K562 (cell line): Measurements from ENCODE around the gene WNK2. TPM values are rescaled to one million over a fixed set of nuclear protein-coding genes. Genes with fewer than 3 reads are reported as not detected.

Experiments
- ATAC-seq: fragments of 200-7000 bp; cut with Tn5 transposase; 3 replicates; pipeline ENCODE4 v1.9.1; 2020; ENCODE audit warnings: moderate library complexity
- BruUV-seq: library from RNA; stranded (reverse); fragments of 400-500 nt; replicated peaks from 2 replicates; lab custom pipeline; 2021; lab: Mats Ljungman, UMichigan
- CTCF ChIA-PET: fragments of 300-600 bp; formaldehyde crosslinking; extraction: SDS; loops from one replicate; lab custom pipeline; 2021; ENCODE audit warnings: low intra/inter-chr PET ratio; lab: Yijun Ruan, JAX
- POLR2A ChIA-PET: fragments of 300-600, 350-650 bp; sonication (Branson Sonifier 250); formaldehyde crosslinking; extraction: SDS; loops from one replicate; lab custom pipeline; 2021; ENCODE audit warnings: antibody characterized with exemption, inconsistent platforms; lab: Yijun Ruan, JAX
- DNase-seq, 4 experiments: peaks; one replicate each; pipeline versions ENCODE4 v3.0.0 to v3.0.0-alpha.2; 2011 to 2018; ENCODE audit warnings: low spot score in 3 of 4, mixed read lengths in 3 of 4; ENCODE audit errors: extremely low read depth in 1 of 4
- FAIRE-seq: peaks from 2 replicates; lab custom pipeline; 2011; peaks lifted over from hg19 to GRCh38; lab: Jason Lieb, UNC
- H2AFZ ChIP-seq: 2 replicates; pipeline ENCODE4 v1.6.0; 2011; ENCODE audit warnings: low read depth, low read length, control low read depth, inconsistent platforms
- H3K27ac ChIP-seq: fragments of 200-600 bp; 3 replicates; pipeline ENCODE4 v1.8.0; 2011; ENCODE audit warnings: low read depth, mild to moderate bottlenecking, control low read depth, inconsistent platforms, low read length, moderate library complexity, mixed read lengths; ENCODE audit errors: extremely low read depth
- H3K27me3 ChIP-seq, 2 experiments: fragments of 300-600 bp in 1 of 2; 2 replicates in 1 of 2; 3 replicates in 1 of 2; pipeline versions ENCODE4 v1.6.0 to v1.8.0; 2011; ENCODE audit warnings: inconsistent platforms in 2 of 2, low read length in 2 of 2, mild to moderate bottlenecking in 1 of 2, mixed read lengths in 1 of 2, moderate library complexity in 1 of 2; ENCODE audit not compliant: control insufficient read depth in 2 of 2, insufficient read depth in 2 of 2
- H3K36me3 ChIP-seq: fragments of 300-600 bp; 3 replicates; pipeline ENCODE4 v1.8.0; 2011; ENCODE audit warnings: mild to moderate bottlenecking, low read length, inconsistent platforms; ENCODE audit not compliant: control insufficient read depth, insufficient read depth
- H3K4me1 ChIP-seq, 2 experiments: fragments of 200-600 bp in 1 of 2; replicated peaks in 1 of 2; 2 replicates in 1 of 2; 3 replicates in 1 of 2; pipeline versions ENCODE4 v1.5.1 to v1.8.0; 2011; ENCODE audit warnings: inconsistent platforms in 2 of 2, low read length in 2 of 2, mild to moderate bottlenecking in 1 of 2, mixed read lengths in 1 of 2, moderate library complexity in 1 of 2; ENCODE audit not compliant: control insufficient read depth in 2 of 2, insufficient read depth in 2 of 2
- H3K4me2 ChIP-seq: 2 replicates; pipeline ENCODE4 v1.6.1; 2011; ENCODE audit warnings: low read length, control low read depth, inconsistent platforms, mixed read lengths; ENCODE audit not compliant: insufficient read depth
- H3K4me3 ChIP-seq: fragments of 200-600 bp; sonication (generic), shearing (Covaris generic); 2 replicates; pipeline ENCODE4 v1.5.1; 2016; ENCODE audit warnings: control low read depth, inconsistent platforms
- H3K79me2 ChIP-seq: fragments of 200-600 bp; 3 replicates; pipeline ENCODE4 v1.8.0; 2011; ENCODE audit warnings: low read length, inconsistent platforms; ENCODE audit not compliant: control insufficient read depth, insufficient read depth
- H3K9ac ChIP-seq, 2 experiments: 2 replicates each; pipeline versions ENCODE4 v1.6.0 to v1.6.1; 2011; ENCODE audit warnings: low read depth in 2 of 2, low read length in 2 of 2, control low read depth in 1 of 2, inconsistent platforms in 1 of 2, mild to moderate bottlenecking in 1 of 2, mixed read lengths in 1 of 2; ENCODE audit not compliant: insufficient read depth in 1 of 2
- H3K9me1 ChIP-seq: one replicate; pipeline ENCODE4 v1.6.0; 2011; ENCODE audit warnings: inconsistent platforms, mild to moderate bottlenecking, low read length, moderate library complexity; ENCODE audit not compliant: control insufficient read depth, insufficient read depth
- H3K9me3 ChIP-seq: replicated peaks from 2 replicates; pipeline ENCODE4 v1.5.1; 2011; ENCODE audit warnings: low read depth, low read length, inconsistent platforms; ENCODE audit not compliant: control insufficient read depth, insufficient read depth
- H4K20me1 ChIP-seq: replicated peaks from 2 replicates; pipeline ENCODE4 v1.6.1; 2011; ENCODE audit warnings: low read length, inconsistent platforms, mixed read lengths; ENCODE audit not compliant: control insufficient read depth, insufficient read depth
- BACH1 ChIP-seq: fragments of 200-800 bp; sonication (Bioruptor generic); IDR thresholded peaks from 2 replicates; pipeline ENCODE4 v1.6.1; 2016; ENCODE audit warnings: missing genetic modification characterization, missing compliant biosample characterization
- GATAD2A ChIP-seq: fragments of 450-650 bp; IDR thresholded peaks from 2 replicates; pipeline ENCODE4 v1.6.1; 2017
- MTA3 ChIP-seq: fragments of 450-650 bp; formaldehyde crosslinking; IDR thresholded peaks from 2 replicates; pipeline ENCODE4 v1.6.1; 2017; ENCODE audit warnings: mild to moderate bottlenecking, borderline replicate concordance
- NR3C1 ChIP-seq: sonication (generic); formaldehyde crosslinking; IDR thresholded peaks from 2 replicates; pipeline ENCODE4 v1.8.1; 2022; ENCODE audit warnings: missing genetic modification reagents
- PBX2 ChIP-seq, 2 experiments: IDR thresholded peaks in 1 of 2; conservative IDR thresholded peaks in 1 of 2; 2 replicates each; pipeline ENCODE4 v1.6.1; 2016; ENCODE audit warnings: low read depth in 2 of 2, mild to moderate bottlenecking in 1 of 2, missing compliant biosample characterization in 1 of 2, missing genetic modification characterization in 1 of 2, moderate library complexity in 1 of 2
- PKNOX1 ChIP-seq: fragments of 450-650 bp; IDR thresholded peaks from 2 replicates; pipeline ENCODE4 v1.6.1; 2016
- RUNX1 ChIP-seq: sonication (generic); IDR thresholded peaks from 2 replicates; pipeline ENCODE4 v1.6.1; 2016; ENCODE audit warnings: antibody characterized with exemption, low read depth
- TAF1 ChIP-seq: IDR thresholded peaks from 2 replicates; pipeline ENCODE4 v1.6.1; 2011; ENCODE audit warnings: mild to moderate bottlenecking, low read length, moderate library complexity; ENCODE audit not compliant: insufficient read depth, control insufficient read depth, severe bottlenecking; ENCODE audit errors: extremely low read depth
- ZNF41 ChIP-seq: fragments of 250-450 bp; sonication (Bioruptor Pico); conservative IDR thresholded peaks from 2 replicates; pipeline ENCODE4 v1.4.0; 2020; ENCODE audit warnings: mild to moderate bottlenecking
- ZNF583 ChIP-seq: fragments of 250-450 bp; sonication (Bioruptor Pico); IDR thresholded peaks from 2 replicates; pipeline ENCODE4 v1.4.0; 2020
- ZNF780A ChIP-seq: fragments of 250-450 bp; sonication (Bioruptor Pico); IDR thresholded peaks from 2 replicates; pipeline ENCODE4 v1.5.0; 2021; ENCODE audit warnings: mild to moderate bottlenecking
- WGBS: fragments of 100-300 bp; shearing (Covaris generic); methylation state at CpG from one replicate; pipeline ENCODE4 v1.1.6; 2016; ENCODE audit warnings: low coverage, mixed read lengths; ENCODE audit not compliant: insufficient coverage; ENCODE audit errors: missing lambda C conversion rate; 5-methylcytosine and 5-hydroxymethylcytosine counted together
- in situ Hi-C: fragments of 300-500 bp; cut with MboI; formaldehyde crosslinking; loops from 4 replicates; pipeline ENCODE4 v1.15.0; 2018; ENCODE audit warnings: inconsistent platforms, mixed read lengths
- intact Hi-C: fragments of 100-400 bp; cut with micrococcal nuclease; formaldehyde crosslinking; loops from 2 replicates; pipeline ENCODE4 v1.14.2; 2022
- polyA plus RNA-seq, 8 experiments: library from polyadenylated mRNA; depleted of rRNA in 4 of 8; stranded (reverse) in 5 of 8; unstranded in 3 of 8; fragments of >200 nt; fragmentation: Nextera tagmentation in 2 of 8; fragmentation: Illumina TruSeq in 1 of 8; extraction: Ambion mirVana in 2 of 8; extraction: Trizol in 1 of 8; gene quantifications; 2 replicates each; pipeline versions ENCODE4 v1.2.1 to v1.2.3, GENCODE V29; 2011 to 2014; ENCODE audit warnings: inconsistent platforms in 1 of 8, missing spikeins in 1 of 8
- total RNA-seq, 7 experiments: library from RNA; depleted of rRNA in 6 of 7; stranded (reverse); fragments of >200 nt in 6 of 7; fragmentation: Illumina TruSeq in 2 of 7; extraction: Trizol in 2 of 7; gene quantifications; 2 replicates each; pipeline versions ENCODE4 v1.2.1 to v1.2.3, GENCODE V29; 2011 to 2021; ENCODE audit warnings: low replicate concordance in 1 of 7

Gene WNK2
- total and polyA plus RNA-seq, 9 of the 15 experiments (the other 6 are each of a cell fraction or from before 2014, with no cell fraction given), result 0.36 to 3.3 (median 0.64) TPM; not detected in 2

DNA sequence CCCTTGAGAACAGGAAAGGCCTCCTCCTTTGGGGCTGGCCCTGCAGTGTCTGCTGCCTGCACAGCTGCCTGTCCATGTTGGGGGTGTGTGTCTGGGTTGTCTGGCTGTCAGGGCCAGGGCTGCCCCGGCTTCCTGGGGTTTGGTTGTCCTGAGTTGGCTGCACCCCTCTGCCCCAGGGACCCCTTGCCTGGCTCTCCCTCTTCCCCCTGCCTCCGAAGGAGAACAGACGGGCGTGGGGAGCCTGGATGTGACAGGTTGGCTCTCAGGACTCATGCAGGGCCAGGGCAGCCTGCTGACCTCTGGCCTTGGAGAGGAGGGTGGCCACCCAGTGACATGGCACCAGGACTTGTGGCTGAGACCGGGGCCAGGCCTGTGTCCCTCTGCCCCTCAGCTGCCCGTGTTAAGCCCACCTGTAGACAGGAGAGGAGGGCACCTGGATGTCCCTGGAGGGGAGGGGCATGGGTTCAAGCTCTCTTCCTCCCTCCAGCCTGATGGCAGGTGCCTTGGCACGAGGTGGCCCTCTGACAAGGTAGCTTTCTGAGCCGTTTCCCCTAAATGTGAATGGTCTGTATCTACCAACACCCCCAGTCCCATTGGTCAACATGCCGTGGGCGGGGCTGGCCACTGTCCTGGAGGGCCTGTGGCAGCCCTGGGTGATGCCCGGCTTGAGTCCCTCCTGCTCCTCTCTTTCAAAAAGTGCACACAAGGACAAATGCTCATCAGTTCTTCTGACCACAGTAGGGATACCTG, 34.9 kb downstream of the WNK2 start:
- WGBS, result 0% methylated on average over 11 of the region's 11 CpGs
- no peak overlapping the region for H3K9ac ChIP-seq
- H3K9me1 ChIP-seq, result no peaks in the 10 kb centered on the region
- no TSS peak for BruUV-seq
- CTCF ChIA-PET, result no interaction called here
- no peaks in the 10 kb centered on the region for H3K36me3 ChIP-seq
- TF ChIP-seq PKNOX1, result no peak
- TF ChIP-seq RUNX1, result no peak
- TF ChIP-seq ZNF41 (CRISPR knock-in tag), result no peak
- POLR2A ChIA-PET, result interaction anchor here (0.6 to 0.7 kb wide), 2 partner anchors 172 to 306 kb away, joined by 3 read pairs; no protein-coding TSS in a partner anchor
- no peaks in the 10 kb centered on the region for H3K79me2 ChIP-seq
- no peak overlapping the region for H3K4me2 ChIP-seq
- H3K4me1 ChIP-seq, result no peaks in the 10 kb centered on the region
- no peaks in the 10 kb centered on the region for H3K9me3 ChIP-seq
- DNase-seq, result no peak
- no peak overlapping the region for H2AFZ ChIP-seq
- in situ Hi-C loops, result no loop called here
- no peak for ATAC-seq
- no peak overlapping the region for H3K4me3 ChIP-seq
- intact Hi-C loops, result no loop called here
- no peak overlapping the region for H3K27ac ChIP-seq
- H4K20me1 ChIP-seq, result no peaks in the 10 kb centered on the region
- FAIRE-seq, result no peak
- H3K27me3 ChIP-seq, result peaks cover 20 to 47% of the 10 kb centered on the region in 2 experiments

DNA sequence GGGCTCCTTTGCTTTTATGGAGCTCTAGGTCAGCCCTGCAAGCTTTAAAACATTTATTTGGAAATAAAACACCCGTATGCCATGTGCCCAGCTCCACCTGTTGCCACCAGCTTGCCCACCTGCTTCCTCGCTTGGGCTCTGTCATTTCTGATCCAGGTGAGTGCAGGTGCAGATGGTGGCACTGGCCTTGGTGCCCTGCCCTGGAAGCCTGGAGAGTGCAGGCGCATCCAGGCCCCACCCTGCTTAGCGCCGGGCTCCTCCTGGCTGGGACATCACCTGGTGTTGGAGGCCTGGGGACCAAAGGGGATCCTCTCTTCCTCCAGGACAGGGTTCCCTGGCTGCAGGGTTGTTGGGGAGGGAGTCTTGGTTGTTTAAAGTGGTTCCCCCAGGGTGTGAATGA, 35.8 kb downstream of the WNK2 start:
- no TSS peak for BruUV-seq
- H3K9ac ChIP-seq, result no peak overlapping the region

More for the DNA sequence above, 35.8 kb downstream of the WNK2 start:
- in situ Hi-C loops, result no loop called here
- H3K4me2 ChIP-seq, result no peak overlapping the region
- no peak overlapping the region for H3K4me3 ChIP-seq
- no peak overlapping the region for H2AFZ ChIP-seq
- no peaks in the 10 kb centered on the region for H3K36me3 ChIP-seq
- ChIA-PET CTCF (no interaction called here), POLR2A (interaction anchor here (0.6 to 1.3 kb wide), 4 partner anchors 11 to 306 kb away, joined by 3 read pairs; no protein-coding TSS in a partner anchor)
- H3K27me3 ChIP-seq, result peaks cover 24 to 56% of the 10 kb centered on the region in 2 experiments
- no peak overlapping the region for H3K27ac ChIP-seq
- H3K9me1 ChIP-seq, result no peaks in the 10 kb centered on the region
- H3K79me2 ChIP-seq, result no peaks in the 10 kb centered on the region
- 6% methylated on average over 5 of the region's 5 CpGs for WGBS
- TF ChIP-seq MTA3 (no peak), ZNF583 (CRISPR knock-in tag) (no peak), BACH1 (tag) (no peak), ZNF780A (CRISPR knock-in tag) (no peak), PBX2 (CRISPR knock-in tag; IDR thresholded peaks at IDR 0.05; ENCODE audit: low read depth) (no peak), PBX2 (tag; conservative IDR thresholded peaks at IDR 0.05; ENCODE audit: low read depth) (no peak), NR3C1 (CRISPR knock-in tag) (no peak), GATAD2A (no peak), TAF1 (no peak)
- no peak for ATAC-seq
- no peak for FAIRE-seq
- intact Hi-C loops, result no loop called here
- H3K9me3 ChIP-seq, result no peaks in the 10 kb centered on the region
- H4K20me1 ChIP-seq, result no peaks in the 10 kb centered on the region
- no peaks in the 10 kb centered on the region for H3K4me1 ChIP-seq
- no peak for DNase-seq
